A549 (cell line): ENCODE results near the gene PCGF2. TPM values are rescaled to one million over a fixed set of nuclear protein-coding genes. Genes with fewer than 3 reads are reported as not detected.

ENCODE experiments used
- ATAC-seq, 2 experiments: fragments of 200-7000 bp in 1 of 2; fragments of >200 bp in 1 of 2; cut with Nextera tagmentation in 1 of 2; cut with Tn5 transposase in 1 of 2; 3 replicates each; pipeline versions ENCODE4 v1.8.0 to v1.9.1; 2018 to 2020; ENCODE audit warnings: mild to moderate bottlenecking in 1 of 2, moderate library complexity in 1 of 2
- CTCF ChIA-PET: fragments of 300-600 bp; sonication (Branson Sonifier 250); formaldehyde crosslinking; extraction: SDS; loops from one replicate; lab custom pipeline; 2021; ENCODE audit warnings: antibody characterized with exemption, inconsistent platforms; lab: Yijun Ruan, JAX
- POLR2A ChIA-PET: fragments of 350-600 bp; formaldehyde crosslinking; extraction: SDS; loops from one replicate; lab custom pipeline; 2021; ENCODE audit warnings: antibody characterized with exemption, inconsistent platforms; lab: Yijun Ruan, JAX
- DNase-seq, 2 experiments: peaks; one replicate each; pipeline versions ENCODE4 v3.0.0 to v3.0.0-alpha.2; 2011 to 2016; ENCODE audit warnings: low read depth in 1 of 2, low spot score in 1 of 2
- FAIRE-seq: peaks from 2 replicates; lab custom pipeline; 2011; peaks lifted over from hg19 to GRCh38; lab: Jason Lieb, UNC
- H3K27ac ChIP-seq, 2 experiments: fragments of >200 bp; sonication (Bioruptor Twin); formaldehyde crosslinking; 3 replicates each; pipeline ENCODE4 v1.5.1; 2016 to 2017
- H3K4me1 ChIP-seq: fragments of >200 bp; sonication (Bioruptor Twin); formaldehyde crosslinking; 3 replicates; pipeline ENCODE4 v1.6.1; 2016
- H3K4me2 ChIP-seq: fragments of >200 bp; sonication (Bioruptor Twin); formaldehyde crosslinking; 3 replicates; pipeline ENCODE4 v1.6.1; 2016
- H3K4me3 ChIP-seq: fragments of >200 bp; sonication (Bioruptor Twin); formaldehyde crosslinking; 3 replicates; pipeline ENCODE4 v1.5.1; 2016
- H3K9me3 ChIP-seq: fragments of >200 bp; sonication (Bioruptor Twin); formaldehyde crosslinking; 3 replicates; pipeline ENCODE4 v1.6.1; 2016
- BHLHE40 ChIP-seq: IDR thresholded peaks from 2 replicates; pipeline ENCODE4 v1.6.1; 2012; ENCODE audit warnings: low read depth, low read length, inconsistent platforms
- CBX2 ChIP-seq: fragments of 200-600 bp; sonication (generic); IDR thresholded peaks from 2 replicates; pipeline ENCODE4 v1.6.1; 2016; ENCODE audit warnings: low read depth, mild to moderate bottlenecking, borderline replicate concordance
- CBX8 ChIP-seq: fragments of 200-600 bp; sonication (generic); IDR thresholded peaks from 2 replicates; pipeline ENCODE4 v1.6.1; 2016
- CEBPB ChIP-seq, 2 experiments: fragments of >200 bp in 1 of 2; sonication (Bioruptor Twin) in 1 of 2; formaldehyde crosslinking in 1 of 2; IDR thresholded peaks; 2 replicates each; pipeline ENCODE4 v1.6.1; 2012 to 2016
- CHD4 ChIP-seq: fragments of 200-600 bp; sonication (generic); IDR thresholded peaks from 2 replicates; pipeline ENCODE4 v1.6.1; 2016; ENCODE audit warnings: antibody characterized with exemption, mild to moderate bottlenecking, borderline replicate concordance
- EHMT2 ChIP-seq: fragments of 200-600 bp; sonication (generic); IDR thresholded peaks from 2 replicates; pipeline ENCODE4 v1.6.1; 2016; ENCODE audit warnings: antibody characterized with exemption, low read depth, mild to moderate bottlenecking, moderate library complexity
- FOSL2 ChIP-seq, 2 experiments: fragments of 450-650 bp in 1 of 2; fragments of >200 bp in 1 of 2; sonication (Bioruptor Twin) in 1 of 2; formaldehyde crosslinking; IDR thresholded peaks; 2 replicates each; pipeline versions ENCODE4 v1.5.0 to v1.6.1; 2016 to 2020; ENCODE audit warnings: mild to moderate bottlenecking in 1 of 2, moderate library complexity in 1 of 2
- GATA3 ChIP-seq: IDR thresholded peaks from 2 replicates; pipeline ENCODE4 v1.6.1; 2012; ENCODE audit warnings: borderline replicate concordance
- HDAC2 ChIP-seq: fragments of 200-600 bp; sonication (generic); IDR thresholded peaks from 2 replicates; pipeline ENCODE4 v1.6.1; 2016
- HEYL ChIP-seq: fragments of 250-450 bp; sonication (Bioruptor Pico); IDR thresholded peaks from 2 replicates; pipeline ENCODE4 v1.8.0; 2021; ENCODE audit warnings: mild to moderate bottlenecking, moderate library complexity
- HMGXB4 ChIP-seq: fragments of 250-450 bp; sonication (Bioruptor Pico); IDR thresholded peaks from 2 replicates; pipeline ENCODE4 v1.5.0; 2021; ENCODE audit warnings: mild to moderate bottlenecking, moderate library complexity, borderline replicate concordance
- HOXB13 ChIP-seq: fragments of 250-450 bp; sonication (Bioruptor Pico); IDR thresholded peaks from 2 replicates; pipeline ENCODE4 v1.5.0; 2020; ENCODE audit warnings: low read depth, mild to moderate bottlenecking, moderate library complexity
- HOXB5 ChIP-seq: fragments of 250-450 bp; sonication (Bioruptor Pico); IDR thresholded peaks from 2 replicates; pipeline ENCODE4 v1.5.0; 2020; ENCODE audit warnings: mild to moderate bottlenecking, moderate library complexity
- JUN ChIP-seq, 2 experiments: fragments of >200 bp; sonication (Bioruptor Twin); formaldehyde crosslinking; IDR thresholded peaks; 2 replicates in 1 of 2; 3 replicates in 1 of 2; pipeline ENCODE4 v1.6.1; 2016 to 2017
- JUNB ChIP-seq: fragments of >200 bp; sonication (Bioruptor Twin); formaldehyde crosslinking; IDR thresholded peaks from 2 replicates; pipeline ENCODE4 v1.6.1; 2016
- MAX ChIP-seq: IDR thresholded peaks from 2 replicates; pipeline ENCODE4 v1.6.1; 2012
- NFE2L2 ChIP-seq: fragments of 150-350 bp; conservative IDR thresholded peaks from 2 replicates; pipeline ENCODE4 v1.6.1; 2014; ENCODE audit warnings: low read length
- NPAS2 ChIP-seq: fragments of 250-450 bp; sonication (Bioruptor Pico); IDR thresholded peaks from 2 replicates; pipeline ENCODE4 v1.8.0; 2022; ENCODE audit warnings: mild to moderate bottlenecking, moderate library complexity, borderline replicate concordance
- POLR2AphosphoS2 ChIP-seq: conservative IDR thresholded peaks from 2 replicates; pipeline ENCODE4 v1.6.1; 2012; ENCODE audit warnings: low read length, improper control_type of control experiment, inconsistent platforms
- RAD21 ChIP-seq, 2 experiments: fragments of >200 bp in 1 of 2; sonication (Bioruptor Twin) in 1 of 2; formaldehyde crosslinking in 1 of 2; IDR thresholded peaks in 1 of 2; conservative IDR thresholded peaks in 1 of 2; 2 replicates in 1 of 2; 3 replicates in 1 of 2; pipeline ENCODE4 v1.6.1; 2012 to 2018; ENCODE audit warnings: inconsistent platforms in 1 of 2
- SREBF2 ChIP-seq: fragments of 450-650 bp; IDR thresholded peaks from 2 replicates; pipeline ENCODE4 v1.6.1; 2014; ENCODE audit warnings: mild to moderate bottlenecking, moderate library complexity
- USF2 ChIP-seq: fragments of 450-650 bp; IDR thresholded peaks from 2 replicates; pipeline ENCODE4 v1.6.1; 2014; ENCODE audit warnings: antibody characterized with exemption
- ZNF302 ChIP-seq: fragments of 250-450 bp; sonication (Bioruptor Pico); IDR thresholded peaks from 2 replicates; pipeline ENCODE4 v1.9.0; 2021; ENCODE audit warnings: inconsistent platforms, mild to moderate bottlenecking, moderate library complexity
- WGBS: methylation state at CpG from one replicate; pipeline ENCODE4 v1.1.6; 2017; ENCODE audit errors: missing lambda C conversion rate; 5-methylcytosine and 5-hydroxymethylcytosine counted together
- polyA plus RNA-seq, 4 experiments: library from polyadenylated mRNA; depleted of rRNA in 3 of 4; stranded (reverse); fragments of >200 nt; fragmentation: RNase III in 1 of 4; extraction: RNeasy Plus Mini Kit Qiagen cat#74134 plus additional on column Dnase treatment in 1 of 4; gene quantifications; 2 replicates in 3 of 4; 3 replicates in 1 of 4; pipeline ENCODE4 v1.2.3, GENCODE V29; 2011 to 2017
- TF ChIP-seq, protein P1 (sequence below): fragments of 150-350 bp; IDR thresholded peaks from 2 replicates; pipeline ENCODE4 v1.6.1; 2014; ENCODE audit warnings: low read depth, mild to moderate bottlenecking, low read length
- TF ChIP-seq, protein P2 (sequence below): IDR thresholded peaks from 2 replicates; pipeline ENCODE4 v1.6.1; 2012; ENCODE audit warnings: low read depth, borderline replicate concordance
- TF ChIP-seq, protein P3 (sequence below): fragments of >200 bp; sonication (Bioruptor Twin); formaldehyde crosslinking; IDR thresholded peaks from 2 replicates; pipeline ENCODE4 v1.6.1; 2016

The PCGF2 gene
- polyA plus RNA-seq, 2 of the 4 experiments (the other 2 are of a cell fraction), result 19.9 to 43.6 TPM

DNA sequence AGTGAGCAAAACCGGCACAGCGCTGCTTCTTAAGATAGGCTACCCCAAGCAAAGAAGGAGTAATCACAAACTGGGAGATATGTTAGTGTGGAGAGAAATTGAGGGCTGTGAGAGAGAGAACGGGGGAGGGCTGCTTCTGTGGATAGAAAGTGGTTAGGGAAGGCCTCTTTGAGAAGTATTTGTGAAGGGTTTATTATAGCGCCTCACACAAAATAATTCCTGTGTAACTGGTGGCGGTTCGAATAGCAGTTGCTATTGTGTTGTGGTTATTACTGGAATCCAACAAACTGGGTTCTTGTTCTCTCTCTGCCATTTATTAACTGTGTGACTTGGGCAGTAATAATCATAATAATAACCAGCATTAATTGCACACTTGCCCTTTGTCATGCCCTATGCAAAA, 27.2 kb downstream of the PCGF2 start (continued):
- TF ChIP-seq, protein P1, sequence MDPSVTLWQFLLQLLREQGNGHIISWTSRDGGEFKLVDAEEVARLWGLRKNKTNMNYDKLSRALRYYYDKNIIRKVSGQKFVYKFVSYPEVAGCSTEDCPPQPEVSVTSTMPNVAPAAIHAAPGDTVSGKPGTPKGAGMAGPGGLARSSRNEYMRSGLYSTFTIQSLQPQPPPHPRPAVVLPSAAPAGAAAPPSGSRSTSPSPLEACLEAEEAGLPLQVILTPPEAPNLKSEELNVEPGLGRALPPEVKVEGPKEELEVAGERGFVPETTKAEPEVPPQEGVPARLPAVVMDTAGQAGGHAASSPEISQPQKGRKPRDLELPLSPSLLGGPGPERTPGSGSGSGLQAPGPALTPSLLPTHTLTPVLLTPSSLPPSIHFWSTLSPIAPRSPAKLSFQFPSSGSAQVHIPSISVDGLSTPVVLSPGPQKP, result no peak
- no peak for TF ChIP-seq CBX8

DNA sequence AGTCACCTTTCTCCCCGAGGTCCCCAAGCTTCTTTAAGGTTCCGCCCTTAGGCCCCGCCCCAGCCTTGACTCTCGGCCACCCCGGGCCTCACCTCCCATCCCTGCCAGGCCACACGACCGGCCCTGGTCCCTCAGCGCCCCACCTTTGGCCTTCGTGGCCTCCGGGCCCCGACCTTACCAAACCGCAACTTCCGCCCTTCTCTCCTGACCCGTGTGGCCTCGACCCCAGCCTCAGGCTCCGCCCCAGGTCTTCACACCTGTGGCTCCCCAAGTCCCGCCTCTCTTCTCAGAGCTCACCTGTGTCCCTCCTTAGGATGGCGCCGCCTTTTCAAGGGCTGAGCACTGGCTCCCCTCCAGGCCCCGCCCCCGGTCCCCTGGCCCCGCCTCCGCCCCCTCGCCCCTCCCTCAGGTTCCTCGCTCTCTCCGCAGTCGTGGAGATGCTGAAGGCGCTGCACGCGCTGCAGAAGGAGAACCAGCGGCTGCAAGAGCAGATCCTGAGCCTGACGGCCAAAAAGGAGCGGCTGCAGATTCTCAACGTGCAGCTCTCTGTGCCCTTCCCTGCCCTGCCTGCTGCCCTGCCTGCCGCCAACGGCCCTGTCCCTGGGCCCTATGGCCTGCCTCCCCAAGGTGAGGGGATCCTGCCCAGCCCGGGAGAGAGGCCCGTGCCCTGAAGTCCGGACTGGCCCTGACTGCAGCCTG, 28.0 kb downstream of the PCGF2 start:
- H3K4me2 ChIP-seq, result no peak overlapping the region
- H3K9me3 ChIP-seq, result no peaks in the 10 kb centered on the region
- ATAC-seq (no peak), DNase-seq (no peak), FAIRE-seq (no peak)
- H3K27ac ChIP-seq, result no peak overlapping the region
- TF ChIP-seq CBX2 (no peak), HOXB13 (CRISPR knock-in tag) (no peak), BHLHE40 (no peak), JUN (IDR thresholded peaks at IDR 0.05) (no peak), HMGXB4 (CRISPR knock-in tag) (no peak), JUNB (no peak), SREBF2 (no peak), NPAS2 (CRISPR knock-in tag) (no peak), NFE2L2 (no peak)
- TF ChIP-seq, protein P2, sequence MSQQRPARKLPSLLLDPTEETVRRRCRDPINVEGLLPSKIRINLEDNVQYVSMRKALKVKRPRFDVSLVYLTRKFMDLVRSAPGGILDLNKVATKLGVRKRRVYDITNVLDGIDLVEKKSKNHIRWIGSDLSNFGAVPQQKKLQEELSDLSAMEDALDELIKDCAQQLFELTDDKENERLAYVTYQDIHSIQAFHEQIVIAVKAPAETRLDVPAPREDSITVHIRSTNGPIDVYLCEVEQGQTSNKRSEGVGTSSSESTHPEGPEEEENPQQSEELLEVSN, result no peak
- H3K4me1 ChIP-seq, result peaks cover 7% of the 10 kb centered on the region; the same call in 2 of the 3 replicates
- WGBS, result 85% methylated on average over 35 of the region's 39 CpGs
- H3K4me3 ChIP-seq, result no peak overlapping the region
- CTCF ChIA-PET, result interaction anchor here (0.6 to 12.9 kb wide), 6 partner anchors 8 to 455 kb away, joined by 3 to 102 read pairs (median 9); partner anchors contain the start of gene CISD3
- POLR2A ChIA-PET, result no interaction called here

DNA sequence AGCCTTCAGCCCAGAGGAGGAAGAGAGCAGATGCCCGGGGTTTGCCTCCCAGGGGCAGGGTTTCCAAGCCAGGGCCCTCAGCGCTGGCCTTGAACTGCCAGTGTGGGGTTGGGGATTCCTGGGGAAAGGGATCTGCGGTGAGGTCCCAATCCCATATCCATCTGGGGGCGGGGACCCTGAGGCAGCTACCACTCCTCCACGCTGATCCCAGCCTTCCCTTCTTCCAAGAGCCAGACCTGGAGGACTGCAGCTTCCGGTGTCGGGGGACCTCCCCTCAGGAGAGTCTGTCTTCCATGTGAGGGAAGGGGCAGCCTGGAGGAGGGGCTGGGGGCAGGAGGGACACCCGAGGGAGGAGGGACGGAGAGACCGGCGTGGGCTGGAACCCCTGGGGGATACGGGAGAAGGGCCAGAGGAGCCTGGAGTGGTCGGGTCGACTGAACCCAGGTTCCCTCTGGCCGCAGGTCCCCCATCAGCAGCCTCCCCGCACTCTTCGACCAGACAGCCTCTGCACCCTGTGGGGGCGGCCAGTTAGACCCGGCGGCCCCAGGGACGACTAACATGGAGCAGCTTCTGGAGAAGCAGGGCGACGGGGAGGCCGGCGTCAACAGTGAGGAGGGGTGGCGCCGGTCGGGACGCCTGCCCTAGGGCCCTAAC, 28.7 kb downstream of the PCGF2 start:
- 93% methylated on average over 29 of the region's 29 CpGs for WGBS
- Histone ChIP-seq H3K9me3 (no peaks in the 10 kb centered on the region), H3K27ac (0 out of 6 replicates have a peak overlapping the region, but pooled peaks of 1 of the 2 experiments have one; percentile 4), H3K4me1 (peaks cover 7% of the 10 kb centered on the region; the same call in 2 of the 3 replicates), H3K4me2 (no peak overlapping the region), H3K4me3 (no peak overlapping the region)
- DNase-seq (no peak), FAIRE-seq (no peak), ATAC-seq (no peak)
- ChIA-PET POLR2A (interaction anchor here (1.3 kb wide), 1 partner anchor 14 kb away, joined by 4 read pairs; the partner anchor contains the start of gene MLLT6), CTCF (interaction anchor here (0.6 to 12.9 kb wide), 8 partner anchors 9 to 305 kb away, joined by 3 to 102 read pairs (median 4); partner anchors contain the start of gene CISD3)
- no peak for TF ChIP-seq POLR2AphosphoS2
- TF ChIP-seq HMGXB4 (CRISPR knock-in tag), result no peak
- TF ChIP-seq ZNF302 (CRISPR knock-in tag), result no peak
- no peak for TF ChIP-seq FOSL2 (IDR thresholded peaks at IDR 0.05)
- TF ChIP-seq FOSL2 (CRISPR knock-in tag; IDR thresholded peaks at IDR 0.05), result no peak
- TF ChIP-seq GATA3, result no peak
- TF ChIP-seq EHMT2, result no peak
- TF ChIP-seq CHD4, result no peak
- TF ChIP-seq HOXB5 (CRISPR knock-in tag), result no peak
- no peak for TF ChIP-seq RAD21 (conservative IDR thresholded peaks at IDR 0.05 in 1 of 2, IDR thresholded peaks at IDR 0.05 in 1 of 2)
- TF ChIP-seq HDAC2, result no peak
- TF ChIP-seq, protein P3, sequence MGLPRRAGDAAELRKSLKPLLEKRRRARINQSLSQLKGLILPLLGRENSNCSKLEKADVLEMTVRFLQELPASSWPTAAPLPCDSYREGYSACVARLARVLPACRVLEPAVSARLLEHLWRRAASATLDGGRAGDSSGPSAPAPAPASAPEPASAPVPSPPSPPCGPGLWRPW, result no peak
- no peak for TF ChIP-seq USF2
- TF ChIP-seq CBX2, result no peak
- no peak for TF ChIP-seq CEBPB (IDR thresholded peaks at IDR 0.05)
- TF ChIP-seq MAX, result no peak
- TF ChIP-seq HEYL (CRISPR knock-in tag), result no peak
